Colonic mucosa (tissue), 4 donors: Measurements from ENCODE around the gene HIC1. TPM values are rescaled to one million over a fixed set of nuclear protein-coding genes. Genes with fewer than 3 reads are reported as not detected.

Experiments
- DNase-seq: peaks from one replicate; pipeline ENCODE4 v3.0.0-alpha.2; 2020
- H3K27ac ChIP-seq: fragments of 200-600 bp; one replicate; pipeline ENCODE4 v1.8.0; 2021
- H3K27me3 ChIP-seq: fragments of 200-600 bp; one replicate; pipeline ENCODE4 v1.8.0; 2021
- H3K36me3 ChIP-seq: fragments of 200-600 bp; one replicate; pipeline ENCODE4 v1.8.0; 2021
- H3K4me1 ChIP-seq: fragments of 200-600 bp; one replicate; pipeline ENCODE4 v1.8.0; 2021; ENCODE audit warnings: mild to moderate bottlenecking
- H3K4me3 ChIP-seq: fragments of 200-600 bp; one replicate; pipeline ENCODE4 v1.8.0; 2021
- H3K9ac ChIP-seq, 2 donors: one replicate each; pipeline ENCODE4 v1.7.0; 2013; ENCODE audit warnings: control low read depth in 2 of 2, low read depth in 2 of 2, low read length in 2 of 2
- H3K9me3 ChIP-seq: fragments of 200-600 bp; one replicate; pipeline ENCODE4 v1.8.0; 2021
- intact Hi-C: fragments of 100-400 bp; cut with DNase I; formaldehyde crosslinking; loops from one replicate; pipeline ENCODE4 v1.14.1; 2022
- total RNA-seq, 2 donors: library from RNA; stranded (reverse); fragmentation: NEBNext Ultra II Directional in 1 of 2; extraction: Animal tissue kit (Norgen Biotek cat#: 25700) in 1 of 2; gene quantifications; one replicate each; pipeline ENCODE4 v1.2.1, GENCODE V29; 2021
- TF ChIP-seq, protein P1 (sequence below): fragments of 200-600 bp; IDR thresholded peaks from one replicate; pipeline ENCODE4 v1.8.0; 2022; ENCODE audit warnings: antibody characterized with exemption, mild to moderate bottlenecking
- donor health status: healthy.
- donor health status: DM: no; HTN: no; CAD: no.
- donor health status: DM: no; HTN: no; CAD: no.

HIC1 gene
- total RNA-seq, 2 donors from 2014 or later = 7.0 to 11.2 TPM

DNA sequence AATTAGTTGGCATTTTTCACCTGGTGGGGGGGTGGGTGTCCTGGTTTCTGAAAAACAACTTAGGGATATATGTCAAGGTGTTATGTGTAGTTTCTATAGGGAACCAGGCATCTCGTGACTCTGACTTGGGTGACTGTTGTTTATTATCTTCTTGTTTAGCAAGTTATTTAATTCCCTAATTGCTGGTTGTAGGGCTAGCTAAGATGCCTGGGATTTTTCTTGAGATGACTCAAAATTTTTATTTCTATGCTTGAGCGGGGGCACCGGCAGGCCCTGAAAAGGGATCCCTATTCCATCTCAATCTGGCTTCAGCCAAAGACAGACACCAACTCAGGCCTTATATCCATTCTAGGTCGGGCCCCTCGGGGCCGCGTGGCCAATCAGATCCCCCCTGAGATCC lies 21.8 kb upstream of the HIC1 start:
- Histone ChIP-seq H3K27me3 (peaks cover 3% of the 10 kb centered on the region), H3K4me1 (peaks cover 7% of the 10 kb centered on the region), H3K36me3 (no peaks in the 10 kb centered on the region), H3K9ac (no peak overlapping the region), H3K27ac (no peak overlapping the region), H3K9me3 (no peaks in the 10 kb centered on the region), H3K4me3 (no peak overlapping the region)
- DNase-seq = no peak
- TF ChIP-seq, protein P1, sequence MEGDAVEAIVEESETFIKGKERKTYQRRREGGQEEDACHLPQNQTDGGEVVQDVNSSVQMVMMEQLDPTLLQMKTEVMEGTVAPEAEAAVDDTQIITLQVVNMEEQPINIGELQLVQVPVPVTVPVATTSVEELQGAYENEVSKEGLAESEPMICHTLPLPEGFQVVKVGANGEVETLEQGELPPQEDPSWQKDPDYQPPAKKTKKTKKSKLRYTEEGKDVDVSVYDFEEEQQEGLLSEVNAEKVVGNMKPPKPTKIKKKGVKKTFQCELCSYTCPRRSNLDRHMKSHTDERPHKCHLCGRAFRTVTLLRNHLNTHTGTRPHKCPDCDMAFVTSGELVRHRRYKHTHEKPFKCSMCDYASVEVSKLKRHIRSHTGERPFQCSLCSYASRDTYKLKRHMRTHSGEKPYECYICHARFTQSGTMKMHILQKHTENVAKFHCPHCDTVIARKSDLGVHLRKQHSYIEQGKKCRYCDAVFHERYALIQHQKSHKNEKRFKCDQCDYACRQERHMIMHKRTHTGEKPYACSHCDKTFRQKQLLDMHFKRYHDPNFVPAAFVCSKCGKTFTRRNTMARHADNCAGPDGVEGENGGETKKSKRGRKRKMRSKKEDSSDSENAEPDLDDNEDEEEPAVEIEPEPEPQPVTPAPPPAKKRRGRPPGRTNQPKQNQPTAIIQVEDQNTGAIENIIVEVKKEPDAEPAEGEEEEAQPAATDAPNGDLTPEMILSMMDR = no peak
- intact Hi-C loops = no loop called here

DNA sequence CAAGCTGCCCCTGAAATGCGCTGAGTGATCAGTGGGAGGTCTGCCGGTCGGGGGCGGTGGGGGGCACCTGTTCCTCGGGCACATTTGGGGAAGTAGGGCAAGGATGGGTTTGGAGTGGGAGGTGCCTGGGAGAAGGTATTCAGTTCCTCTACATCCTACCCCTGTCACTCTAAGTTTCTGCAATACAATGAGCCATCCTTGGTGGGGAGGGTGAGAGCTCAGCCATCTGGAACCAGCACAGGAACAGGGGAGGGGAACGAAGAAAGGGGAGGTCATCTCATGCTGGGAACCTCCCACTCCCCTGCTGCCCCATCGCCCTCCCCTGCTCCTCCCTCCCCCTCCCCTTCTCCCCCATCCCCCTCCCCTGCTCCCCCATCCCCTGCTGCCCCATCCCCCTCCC lies 20.7 kb upstream of the HIC1 start:
- no peak overlapping the region for H3K27ac ChIP-seq
- no peak for DNase-seq
- H3K4me1 ChIP-seq = peaks cover 7% of the 10 kb centered on the region
- TF ChIP-seq, protein P1 = no peak
- no peaks in the 10 kb centered on the region for H3K9me3 ChIP-seq
- intact Hi-C loops = no loop called here
- no peaks in the 10 kb centered on the region for H3K36me3 ChIP-seq
- H3K4me3 ChIP-seq = no peak overlapping the region
- no peaks in the 10 kb centered on the region for H3K27me3 ChIP-seq
- no peak overlapping the region for H3K9ac ChIP-seq

DNA sequence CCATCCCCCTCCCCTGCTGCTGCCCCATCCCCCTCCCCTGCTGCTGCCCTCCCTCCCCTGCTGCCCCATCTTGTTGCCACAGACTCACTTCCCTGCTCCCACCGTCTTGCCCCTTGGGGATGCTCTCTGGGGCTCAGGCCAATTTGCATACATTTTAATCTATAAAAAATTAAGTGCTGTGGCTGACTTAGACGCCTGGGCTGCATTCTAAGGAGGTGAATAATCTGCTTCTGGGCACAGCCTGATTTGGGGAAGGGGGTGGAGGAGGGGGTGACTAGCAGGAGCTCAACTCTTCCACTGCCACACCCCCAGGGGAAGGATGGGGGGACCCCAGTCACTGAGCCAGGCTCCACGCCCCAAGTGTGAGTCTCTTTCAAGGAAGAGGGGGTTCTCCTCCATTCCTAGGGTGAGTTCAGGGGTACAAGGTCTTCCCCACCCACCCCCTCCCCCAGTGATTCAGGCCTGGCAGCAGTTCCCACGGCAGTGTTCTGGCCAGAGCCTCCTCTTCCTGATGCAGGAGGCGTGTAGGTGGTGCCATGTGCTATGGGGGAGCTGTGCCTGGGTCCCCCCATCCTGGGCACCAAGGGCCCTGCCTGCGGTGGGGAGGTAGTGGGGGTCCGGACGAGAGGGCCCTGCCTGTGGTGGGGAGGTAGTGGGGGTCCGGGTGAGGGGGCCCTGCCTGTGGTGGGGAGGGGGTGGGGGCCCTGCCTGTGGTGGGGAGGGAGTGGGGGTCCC lies 19.9 kb upstream of the HIC1 start:
- H3K4me1 ChIP-seq = peaks cover 7% of the 10 kb centered on the region
- intact Hi-C loops = no loop called here
- H3K27ac ChIP-seq = no peak overlapping the region
- H3K9ac ChIP-seq = no peak overlapping the region
- no peaks in the 10 kb centered on the region for H3K27me3 ChIP-seq
- no peaks in the 10 kb centered on the region for H3K9me3 ChIP-seq
- TF ChIP-seq, protein P1 = no peak
- H3K4me3 ChIP-seq = no peak overlapping the region
- no peak for DNase-seq
- no peaks in the 10 kb centered on the region for H3K36me3 ChIP-seq

DNA sequence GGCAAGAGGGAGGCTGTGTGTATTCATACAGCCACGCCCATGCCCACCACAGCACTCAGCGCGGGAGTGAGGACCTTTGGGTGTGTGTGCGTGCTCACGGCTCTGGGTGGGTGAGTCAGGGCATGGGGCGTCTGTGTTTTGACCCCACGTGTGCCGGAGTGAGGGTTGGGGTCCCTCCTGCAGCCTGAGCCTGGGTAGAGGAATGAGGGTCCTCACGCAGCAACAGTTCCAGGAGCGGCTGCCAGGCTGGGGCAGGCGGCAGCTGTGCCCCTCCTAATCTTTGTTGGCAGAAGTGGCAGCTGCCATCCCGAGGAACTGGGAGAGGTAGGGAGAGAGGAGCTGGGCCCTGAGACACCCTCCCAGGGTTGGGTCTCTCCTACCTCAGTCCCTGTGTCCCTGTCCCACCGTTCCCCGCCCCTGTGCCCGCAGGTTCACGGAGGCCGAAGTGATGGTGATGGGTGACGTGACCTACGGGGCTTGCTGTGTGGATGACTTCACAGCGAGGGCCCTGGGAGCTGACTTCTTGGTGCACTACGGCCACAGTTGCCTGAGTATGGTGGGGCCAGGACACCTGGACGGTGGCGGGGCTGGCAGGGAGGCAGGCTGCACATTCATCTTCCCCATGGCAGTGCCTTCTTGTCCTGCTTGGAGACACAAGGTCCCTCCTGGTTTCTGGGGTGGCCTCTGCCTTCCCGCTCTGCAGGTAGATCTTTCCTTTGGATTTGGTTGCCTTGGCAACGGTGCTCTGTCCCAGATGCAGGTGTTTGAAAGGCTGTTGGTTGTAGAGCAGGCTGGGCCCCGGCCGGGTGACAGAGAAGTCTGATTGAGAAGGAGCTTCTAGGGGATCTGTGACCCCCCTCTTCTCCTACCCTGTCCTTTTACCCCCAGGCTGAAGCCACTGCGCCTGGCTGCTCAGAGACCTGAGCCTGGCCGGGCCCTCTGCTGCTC lies 19.1 kb upstream of the HIC1 start:
- H3K36me3 ChIP-seq = no peaks in the 10 kb centered on the region
- no peak overlapping the region for H3K9ac ChIP-seq
- TF ChIP-seq, protein P1 = no peak
- intact Hi-C loops = no loop called here
- no peak for DNase-seq
- no peak overlapping the region for H3K27ac ChIP-seq
- H3K4me3 ChIP-seq = no peak overlapping the region
- no peaks in the 10 kb centered on the region for H3K27me3 ChIP-seq
- H3K9me3 ChIP-seq = no peaks in the 10 kb centered on the region
- peaks cover 6% of the 10 kb centered on the region for H3K4me1 ChIP-seq

DNA sequence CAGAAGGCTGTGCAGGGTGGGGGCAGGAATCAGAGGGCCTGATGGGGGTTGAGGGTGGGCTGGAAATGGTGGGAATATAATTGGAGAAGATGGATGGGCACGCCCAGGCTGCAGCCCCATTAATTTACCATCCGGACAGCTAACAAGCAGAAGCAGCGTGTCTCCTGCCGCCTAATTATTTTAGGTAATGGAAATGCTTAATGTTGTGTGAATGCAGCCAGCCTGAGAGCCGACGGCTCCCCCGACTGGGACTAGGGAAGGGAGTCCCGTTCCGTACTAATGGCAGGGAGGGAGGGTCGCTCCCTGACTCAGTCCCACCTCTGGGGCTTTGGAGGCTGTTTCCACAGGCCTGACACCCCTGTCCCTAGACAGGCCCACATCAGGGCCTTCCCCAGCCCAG lies 17.7 kb upstream of the HIC1 start:
- Histone ChIP-seq H3K9me3 (no peaks in the 10 kb centered on the region), H3K27ac (no peak overlapping the region), H3K27me3 (no peaks in the 10 kb centered on the region), H3K4me1 (peaks cover 4% of the 10 kb centered on the region), H3K9ac (no peak overlapping the region), H3K36me3 (no peaks in the 10 kb centered on the region), H3K4me3 (no peak overlapping the region)
- TF ChIP-seq, protein P1 = no peak
- intact Hi-C loops = no loop called here
- no peak for DNase-seq
